Pancreas (tissue), 10 donors: Measurements from ENCODE around the gene ZNF738. TPM values are rescaled to one million over a fixed set of nuclear protein-coding genes. Genes with fewer than 3 reads are reported as not detected.

Experiments
- ATAC-seq, 4 donors: fragments of 200-7000 bp; cut with Tn5 transposase; one replicate each; pipeline versions ENCODE4 v1.8.0 to v1.9.1; 2020; ENCODE audit warnings: mild to moderate bottlenecking in 4 of 4, moderate library complexity in 4 of 4
- DNase-seq, 6 donors: peaks; one replicate each; pipeline ENCODE4 v3.0.0-alpha.2; 2020
- FAIRE-seq: peaks from 2 replicates; lab custom pipeline; 2012; peaks lifted over from hg19 to GRCh38; lab: Jason Lieb, UNC
- H3K27ac ChIP-seq, 4 donors: fragments of 200-600 bp; sonication (generic); 1 replicate in 3 of 4; 2 replicates in 1 of 4; pipeline versions ENCODE4 v1.5.0 to v1.8.0; 2020
- H3K27me3 ChIP-seq, 4 donors: fragments of 200-600 bp; one replicate each; pipeline ENCODE4 v1.8.0; 2021
- H3K36me3 ChIP-seq, 3 donors: fragments of 200-600 bp; sonication (generic) in 1 of 3; one replicate each; pipeline versions ENCODE4 v1.5.0 to v1.8.0; 2020 to 2021
- H3K4me1 ChIP-seq, 3 donors: fragments of 200-600 bp; one replicate each; pipeline ENCODE4 v1.8.0; 2021
- H3K4me3 ChIP-seq, 4 donors: fragments of 200-600 bp; sonication (generic) in 2 of 4; one replicate each; pipeline versions ENCODE4 v1.5.0 to v1.8.0; 2020 to 2021
- H3K9me3 ChIP-seq, 4 donors: fragments of 200-600 bp; one replicate each; pipeline ENCODE4 v1.8.0; 2021
- CTCF ChIP-seq, 4 donors: fragments of 200-600 bp; sonication (generic) in 3 of 4; IDR thresholded peaks; one replicate each; pipeline versions ENCODE4 v1.5.0 to v1.8.0; 2021; ENCODE audit warnings: antibody characterized with exemption in 4 of 4
- WGBS, 2 donors: extraction: QIAGEN DNeasy Blood & Tissue Kit; methylation state at CpG; one replicate each; pipeline ENCODE4 v1.1.7; 2013; 5-methylcytosine and 5-hydroxymethylcytosine counted together
- intact Hi-C, 3 donors: fragments of 100-400 bp; cut with DNase I; formaldehyde crosslinking; loops; one replicate each; pipeline versions ENCODE4 v1.11.1 to v1.14.2; 2022
- polyA plus RNA-seq, 2 donors: library from polyadenylated mRNA; stranded (reverse); fragments of 200-250 nt; gene quantifications; one replicate each; pipeline ENCODE4 v1.2.3, GENCODE V29; 2013
- total RNA-seq, 6 donors: library from RNA; stranded (reverse); fragmentation: NEBNext Ultra II Directional in 4 of 6; extraction: Animal tissue kit (Norgen Biotek cat#: 25700) in 4 of 6; gene quantifications; one replicate each; pipeline versions ENCODE4 v1.2.1 to v1.2.4, GENCODE V29; 2021 to 2023
- donor health status: healthy with polysubstance abuse.
- donor health status: DM: no; HTN: no; CAD: no; lungs with moderate emphysema.
- donor health status: DM: no; HTN: no; CAD: no.
- donor health status: control.
- donor health status: control.
- donor health status: Bipolar disorder and iron deficiency.
- donor health status: DM: yes; HTN: yes; CAD: no.
- donor health status: DM: no; HTN: no; CAD: no.
- donor health status: DM: no; HTN: no; CAD: no.
- donor health status: DM: yes; HTN: yes; CAD: no.

Gene ZNF738
- total and polyA plus RNA-seq, 8 donors: 1.4 to 5.0 (median 2.5) TPM

GRCh38 chr19:21321996-21322395, 36.8 kb upstream of the ZNF738 start:
- Histone ChIP-seq H3K36me3 (no peaks in the 10 kb centered on the region), H3K9me3 (no peaks in the 10 kb centered on the region), H3K4me3 (no peak overlapping the region), H3K27ac (peak overlapping the region in 3 of 4 donors; percentile 38 to 62 (median 60)), H3K4me1 (peaks cover 0 to 6% (median 0%) of the 10 kb centered on the region in 3 donors), H3K27me3 (no peaks in the 10 kb centered on the region)
- ATAC-seq (no peak), DNase-seq (no peak), FAIRE-seq (no peak)
- WGBS, 2 donors: 75 to 80% methylated on average over 4 of the region's 4 CpGs
- intact Hi-C loops: no loop called here
- TF ChIP-seq CTCF (IDR thresholded peaks at IDR 0.05): no peak

DNA sequence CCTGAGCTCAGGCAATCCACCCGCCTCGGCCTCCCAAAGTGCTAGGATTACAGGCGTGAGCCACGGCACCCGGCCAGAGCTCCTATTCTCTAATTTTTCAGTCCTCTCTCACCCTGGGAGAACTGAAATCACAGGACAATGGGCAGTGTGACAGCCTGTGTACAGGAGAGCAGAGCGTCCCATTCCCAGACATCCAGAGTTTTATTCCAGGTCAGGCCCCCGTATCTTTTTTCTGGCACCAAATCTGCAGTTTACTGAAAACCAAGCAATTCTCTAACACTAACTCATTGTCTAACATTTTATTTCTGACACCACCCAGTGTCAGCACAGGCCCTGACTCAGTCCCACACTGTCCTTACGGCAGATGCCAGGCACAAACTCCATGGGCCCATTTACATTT, 36.3 kb upstream of the ZNF738 start:
- no peak for TF ChIP-seq CTCF (IDR thresholded peaks at IDR 0.05)
- FAIRE-seq: no peak
- intact Hi-C loops: no loop called here
- Histone ChIP-seq H3K9me3 (no peaks in the 10 kb centered on the region), H3K36me3 (no peaks in the 10 kb centered on the region), H3K27me3 (no peaks in the 10 kb centered on the region), H3K4me1 (peaks cover 0 to 6% (median 0%) of the 10 kb centered on the region in 3 donors), H3K27ac (peak overlapping the region; percentile 2 to 62 (median 49)), H3K4me3 (no peak overlapping the region)
- WGBS, 2 donors: 62% methylated on average over 8 of the region's 8 CpGs
- peak in 1 of 6 donors; percentile 17 for DNase-seq
- peak in 3 of 4 donors; percentile 59 to 73 (median 73) for ATAC-seq

DNA sequence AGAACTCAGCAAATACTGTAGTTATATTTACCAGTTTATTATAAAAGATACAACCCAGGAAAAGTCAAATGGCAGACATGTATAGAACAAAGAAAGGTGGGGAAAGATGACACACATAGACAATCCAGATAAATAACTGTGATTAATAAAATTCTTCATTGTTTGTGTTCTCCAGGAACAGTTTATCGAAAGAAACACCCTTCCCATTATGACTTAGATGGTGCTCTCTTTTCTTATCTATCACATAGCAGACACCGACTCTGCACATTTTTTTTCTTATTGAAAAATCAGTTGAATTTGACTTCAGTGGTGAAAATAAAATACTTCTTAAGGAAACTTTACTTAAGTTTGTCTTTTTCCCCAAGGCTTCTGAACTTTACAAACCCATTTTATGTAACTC, 35.8 kb upstream of the ZNF738 start:
- 71 to 74% methylated on average over 2 of the region's 2 CpGs for WGBS, 2 donors
- Histone ChIP-seq H3K9me3 (no peaks in the 10 kb centered on the region), H3K27me3 (no peaks in the 10 kb centered on the region), H3K27ac (peak overlapping the region in 3 of 4 donors; percentile 2 to 62 (median 56)), H3K4me3 (no peak overlapping the region), H3K4me1 (peaks cover 0 to 9% (median 0%) of the 10 kb centered on the region in 3 donors), H3K36me3 (no peaks in the 10 kb centered on the region)
- DNase-seq: no peak
- FAIRE-seq: peak; percentile 53
- intact Hi-C loops: no loop called here
- TF ChIP-seq CTCF (IDR thresholded peaks at IDR 0.05): no peak
- no peak for ATAC-seq

- DNase-seq: no peak
These were observed 32.6 kb upstream of the ZNF738 start for GRCh38 chr19:21326169-21326568.

More at GRCh38 chr19:21326169-21326568, 32.6 kb upstream of the ZNF738 start:
- 97 to 98% methylated on average over 2 of the region's 2 CpGs for WGBS, 2 donors
- no peak for TF ChIP-seq CTCF (IDR thresholded peaks at IDR 0.05)
- Histone ChIP-seq H3K27ac (no peak overlapping the region), H3K4me1 (peaks cover 0 to 11% (median 0%) of the 10 kb centered on the region in 3 donors), H3K36me3 (no peaks in the 10 kb centered on the region), H3K9me3 (no peaks in the 10 kb centered on the region), H3K27me3 (no peaks in the 10 kb centered on the region), H3K4me3 (no peak overlapping the region)
- no peak for ATAC-seq
- intact Hi-C loops: no loop called here
- FAIRE-seq: no peak
